Gastrocnemius medialis (tissue), 4 donors: ENCODE results near the gene CHAF1A. TPM values are rescaled to one million over a fixed set of nuclear protein-coding genes. Genes with fewer than 3 reads are reported as not detected.

Experiments used
- ATAC-seq, 2 donors: fragments of 150-250 bp; one replicate each; pipeline ENCODE4 v1.9.1; 2016
- DNase-seq, 2 donors: peaks; one replicate each; pipeline ENCODE4 v3.0.0-alpha.2; 2019
- H3K27ac ChIP-seq, 4 donors: fragments of 200-600 bp; sonication (generic); 1 replicate in 1 of 4; 2 replicates in 3 of 4; pipeline ENCODE4 v1.5.1; 2016 to 2018; ENCODE audit warnings: mild to moderate bottlenecking in 2 of 4, moderate library complexity in 1 of 4
- H3K27me3 ChIP-seq, 3 donors: fragments of 200-600 bp; sonication (generic) in 2 of 3; 1 replicate in 1 of 3; 2 replicates in 2 of 3; pipeline versions ENCODE4 v1.5.1 to v1.6.0; 2016 to 2019; ENCODE audit warnings: mild to moderate bottlenecking in 1 of 3, moderate library complexity in 1 of 3
- H3K36me3 ChIP-seq, 2 donors: fragments of 200-600 bp; sonication (generic) in 1 of 2; one replicate each; pipeline ENCODE4 v1.5.1; 2017 to 2018
- H3K4me1 ChIP-seq, 2 donors: fragments of 200-600 bp; sonication (generic) in 1 of 2; one replicate each; pipeline ENCODE4 v1.5.1; 2016 to 2017; ENCODE audit warnings: mild to moderate bottlenecking in 2 of 2
- H3K4me3 ChIP-seq, 4 donors: fragments of 200-600 bp; sonication (generic) in 3 of 4; 1 replicate in 1 of 4; 2 replicates in 3 of 4; pipeline ENCODE4 v1.5.1; 2016 to 2019; ENCODE audit warnings: mild to moderate bottlenecking in 2 of 4
- H3K9me3 ChIP-seq, 3 donors: fragments of 200-600 bp; sonication (generic) in 2 of 3; 1 replicate in 1 of 3; 2 replicates in 2 of 3; pipeline ENCODE4 v1.5.1; 2016 to 2019
- CTCF ChIP-seq, 5 experiments: fragments of 450-650 bp in 3 of 5; fragments of 200-600 bp in 2 of 5; sonication (generic) in 2 of 5; IDR thresholded peaks in 4 of 5; conservative IDR thresholded peaks in 1 of 5; 1 replicate in 4 of 5; 2 replicates in 1 of 5; pipeline ENCODE4 v1.5.1; 2016 to 2019; ENCODE audit warnings: antibody characterized with exemption in 5 of 5, mild to moderate bottlenecking in 3 of 5, moderate library complexity in 3 of 5
- POLR2A ChIP-seq, 2 donors: fragments of 450-650 bp; IDR thresholded peaks; one replicate each; pipeline ENCODE4 v1.6.1; 2017; ENCODE audit warnings: antibody characterized with exemption in 2 of 2, mild to moderate bottlenecking in 2 of 2, moderate library complexity in 2 of 2
- in situ Hi-C, 4 donors: fragments of 200-750 bp; cut with MboI; loops; one replicate each; pipeline versions ENCODE4 v1.15.0 to v1.8.0; 2017; ENCODE audit warnings: low sequenced_read_pairs in 4 of 4
- intact Hi-C: fragments of 100-400 bp; cut with DNase I; formaldehyde crosslinking; loops from one replicate; pipeline ENCODE4 v1.15.1; 2023; ENCODE audit warnings: low total_unique reads
- total RNA-seq, 4 donors: library from RNA; depleted of rRNA; stranded (reverse); fragments of >200 nt; gene quantifications; one replicate each; pipeline versions ENCODE4 v1.1.0 to v1.2.3, GENCODE V29; 2016

The CHAF1A gene
- total RNA-seq, 4 donors from 2014 or later = 7.3 to 15.8 (median 9.7) TPM

DNA sequence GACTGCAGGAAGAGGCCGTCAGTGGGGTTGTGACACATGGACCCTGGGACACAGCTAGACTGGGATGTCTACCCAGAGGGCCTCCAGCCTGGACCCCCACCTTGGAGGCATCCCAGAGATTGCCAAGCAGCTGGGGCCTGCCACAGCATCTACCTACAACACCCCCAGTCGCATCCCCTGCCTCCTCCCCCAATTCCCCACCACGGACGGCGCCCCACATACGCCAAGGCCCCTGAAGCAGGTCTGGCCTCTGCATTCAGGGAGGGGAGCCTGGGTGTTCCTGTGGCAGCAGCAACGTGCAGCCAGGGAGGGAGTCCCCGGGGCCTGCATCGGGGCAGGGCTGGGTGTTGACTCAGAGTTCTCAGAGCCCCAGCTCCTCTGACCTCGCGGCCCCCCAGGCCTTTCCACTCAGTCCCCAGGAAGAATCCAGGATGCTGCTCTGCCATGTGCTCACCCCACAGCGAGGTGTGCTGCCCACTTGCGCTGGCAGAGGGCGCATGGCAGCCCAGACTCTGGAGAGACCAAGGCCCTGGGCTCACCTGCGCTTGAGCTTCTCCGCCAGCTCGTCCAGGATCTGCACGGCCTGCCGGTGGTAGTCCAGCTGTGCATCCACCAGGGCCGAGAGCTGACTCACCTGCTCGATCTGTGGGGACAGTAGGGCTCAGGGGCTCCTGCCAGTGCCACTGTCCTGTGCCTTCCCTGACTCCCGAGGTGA, 39.5 kb upstream of the CHAF1A start:
- no peak for TF ChIP-seq CTCF (IDR thresholded peaks at IDR 0.05 in 4 of 5, conservative IDR thresholded peaks at IDR 0.05 in 1 of 5)
- TF ChIP-seq POLR2A (IDR thresholded peaks at IDR 0.05) = no peak
- H3K36me3 ChIP-seq = peaks cover 0 to 65% of the 10 kb centered on the region in 2 donors
- H3K27ac ChIP-seq = no peak overlapping the region
- H3K9me3 ChIP-seq = no peaks in the 10 kb centered on the region
- DNase-seq (no peak), ATAC-seq (no peak)
- in situ Hi-C loops (no loop called here), intact Hi-C loops (no loop called here)
- H3K4me3 ChIP-seq = no peak overlapping the region
- no peaks in the 10 kb centered on the region for H3K27me3 ChIP-seq
- peaks cover 5 to 13% of the 10 kb centered on the region in 2 donors for H3K4me1 ChIP-seq

DNA sequence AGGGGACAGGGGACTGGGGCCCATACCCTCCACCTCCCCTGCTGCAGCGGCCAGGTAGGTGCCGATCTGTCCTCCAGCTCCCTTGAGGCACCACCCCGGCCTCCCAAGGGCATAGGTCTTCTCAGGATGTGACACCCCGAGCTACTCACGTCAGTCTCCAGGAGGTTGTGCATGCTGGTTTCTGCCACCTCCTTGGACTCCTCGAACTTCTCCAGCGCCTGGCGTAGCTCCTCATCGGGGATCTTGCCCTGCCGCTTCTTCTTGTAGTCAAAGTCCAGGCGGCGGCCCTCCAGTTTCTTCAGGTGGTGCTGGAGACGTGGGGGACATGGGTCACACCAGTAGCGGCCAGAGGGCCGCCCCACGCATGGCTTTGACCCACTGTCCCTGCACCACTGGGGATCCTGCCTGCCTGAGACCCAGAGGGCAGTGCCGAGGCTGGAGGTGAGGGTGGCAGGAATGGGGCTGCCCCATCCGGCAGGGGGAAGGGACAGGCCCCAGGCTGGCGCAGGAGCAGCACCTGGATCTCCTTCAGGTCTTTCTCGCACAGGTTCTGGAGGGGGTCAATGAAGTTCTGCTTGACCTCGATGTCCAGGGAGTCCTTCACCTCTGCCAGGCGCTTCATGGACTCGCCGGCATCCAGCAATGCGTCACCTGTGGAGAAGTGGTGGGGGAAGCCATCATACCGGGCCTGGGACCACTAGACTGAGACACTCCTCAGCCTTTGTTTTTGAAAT, 38.7 kb upstream of the CHAF1A start:
- Histone ChIP-seq H3K9me3 (no peaks in the 10 kb centered on the region), H3K4me3 (no peak overlapping the region), H3K4me1 (peaks cover 12 to 21% of the 10 kb centered on the region in 2 donors), H3K27me3 (no peaks in the 10 kb centered on the region), H3K27ac (no peak overlapping the region), H3K36me3 (peaks cover 0 to 65% of the 10 kb centered on the region in 2 donors)
- in situ Hi-C loops = no loop called here
- no peak for DNase-seq
- no peak for TF ChIP-seq POLR2A (IDR thresholded peaks at IDR 0.05)
- TF ChIP-seq CTCF (IDR thresholded peaks at IDR 0.05 in 4 of 5, conservative IDR thresholded peaks at IDR 0.05 in 1 of 5) = no peak
- no peak for ATAC-seq
- intact Hi-C loops = no loop called here

DNA sequence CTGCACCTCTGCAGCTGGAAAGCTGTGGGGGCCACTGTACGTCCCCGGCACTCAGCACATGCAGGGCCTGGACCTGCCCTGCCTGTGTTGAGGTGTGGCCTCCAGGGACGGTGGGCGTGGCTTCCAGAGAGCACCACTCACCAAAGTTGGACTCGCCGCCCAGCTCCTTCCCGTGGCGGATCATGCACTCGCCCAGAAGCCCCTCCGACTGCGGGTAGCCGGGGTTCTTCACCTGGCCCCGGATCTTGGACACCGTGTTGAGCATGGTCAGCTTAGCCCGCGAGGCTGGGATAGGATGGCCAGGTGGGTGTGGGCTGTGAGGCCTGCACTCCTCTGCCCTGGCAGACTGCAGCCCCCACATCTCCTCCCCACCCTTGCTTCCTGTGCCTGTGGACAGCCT, 37.1 kb upstream of the CHAF1A start:
- no peak for ATAC-seq
- H3K4me3 ChIP-seq = no peak overlapping the region
- H3K4me1 ChIP-seq = peaks cover 28 to 37% of the 10 kb centered on the region in 2 donors
- H3K27ac ChIP-seq = no peak overlapping the region
- TF ChIP-seq POLR2A (IDR thresholded peaks at IDR 0.05) = no peak
- no peak for TF ChIP-seq CTCF (IDR thresholded peaks at IDR 0.05 in 4 of 5, conservative IDR thresholded peaks at IDR 0.05 in 1 of 5)
- intact Hi-C loops (no loop called here), in situ Hi-C loops (no loop called here)
- peaks cover 0 to 59% of the 10 kb centered on the region in 2 donors for H3K36me3 ChIP-seq
- no peaks in the 10 kb centered on the region for H3K9me3 ChIP-seq
- no peaks in the 10 kb centered on the region for H3K27me3 ChIP-seq
- no peak for DNase-seq

GRCh38 chr19:4365791-4366665, 36.4 kb upstream of the CHAF1A start:
- in situ Hi-C loops = no loop called here
- no peak overlapping the region for H3K4me3 ChIP-seq
- peaks cover 0 to 53% of the 10 kb centered on the region in 2 donors for H3K36me3 ChIP-seq
- no peak for TF ChIP-seq CTCF (IDR thresholded peaks at IDR 0.05 in 4 of 5, conservative IDR thresholded peaks at IDR 0.05 in 1 of 5)
- no peak overlapping the region for H3K27ac ChIP-seq
- no peaks in the 10 kb centered on the region for H3K27me3 ChIP-seq
- H3K4me1 ChIP-seq = peaks cover 35 to 44% of the 10 kb centered on the region in 2 donors
- ATAC-seq (no peak), DNase-seq (no peak)
- intact Hi-C loops = no loop called here
- no peaks in the 10 kb centered on the region for H3K9me3 ChIP-seq
